Measurements from ENCODE around the gene CPNE6.
"Not testable (repeated sequence)": the region's sequence is repeated elsewhere in the genome, so short reads cannot be mapped to it uniquely, and the experiment has no call there.

DNA sequence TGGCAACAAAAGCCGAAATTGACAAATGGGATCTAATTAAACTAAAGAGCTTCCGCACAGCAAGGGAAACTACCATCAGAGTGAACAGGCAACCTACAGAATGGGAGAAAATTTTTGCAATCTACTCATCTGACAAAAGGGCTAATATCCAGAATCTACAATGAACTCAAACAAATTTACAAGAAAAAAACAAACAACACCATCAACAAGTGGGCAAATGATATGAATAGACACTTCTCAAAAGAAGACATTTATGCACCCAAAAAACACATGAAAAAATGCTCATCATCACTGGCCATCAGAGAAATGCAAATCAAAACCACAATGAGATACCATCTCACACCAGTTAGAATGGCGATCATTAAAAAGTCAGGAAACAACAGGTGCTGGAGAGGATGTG, 41.7 kb upstream of the CPNE6 start:
- TF ChIP-seq CTCF, EZH2 (IDR thresholded peaks at IDR 0.05): not testable (repeated sequence)
